Measurements from ENCODE around the gene ZNF609.

ZNF609 gene

GRCh38 chr15:64532521-64533315, 72.3 kb downstream of the ZNF609 start:
- H3K9me3 ChIP-seq: no peaks in the 10 kb centered on the region
- H3K27ac ChIP-seq: no peak overlapping the region
- H3K4me1 ChIP-seq (ENCODE audit: control insufficient read depth in 1 of 2, insufficient read depth in 1 of 2, low read depth in 1 of 2, low read length in 1 of 2): peaks cover 4 to 5% of the 10 kb centered on the region in 2 experiments

DNA sequence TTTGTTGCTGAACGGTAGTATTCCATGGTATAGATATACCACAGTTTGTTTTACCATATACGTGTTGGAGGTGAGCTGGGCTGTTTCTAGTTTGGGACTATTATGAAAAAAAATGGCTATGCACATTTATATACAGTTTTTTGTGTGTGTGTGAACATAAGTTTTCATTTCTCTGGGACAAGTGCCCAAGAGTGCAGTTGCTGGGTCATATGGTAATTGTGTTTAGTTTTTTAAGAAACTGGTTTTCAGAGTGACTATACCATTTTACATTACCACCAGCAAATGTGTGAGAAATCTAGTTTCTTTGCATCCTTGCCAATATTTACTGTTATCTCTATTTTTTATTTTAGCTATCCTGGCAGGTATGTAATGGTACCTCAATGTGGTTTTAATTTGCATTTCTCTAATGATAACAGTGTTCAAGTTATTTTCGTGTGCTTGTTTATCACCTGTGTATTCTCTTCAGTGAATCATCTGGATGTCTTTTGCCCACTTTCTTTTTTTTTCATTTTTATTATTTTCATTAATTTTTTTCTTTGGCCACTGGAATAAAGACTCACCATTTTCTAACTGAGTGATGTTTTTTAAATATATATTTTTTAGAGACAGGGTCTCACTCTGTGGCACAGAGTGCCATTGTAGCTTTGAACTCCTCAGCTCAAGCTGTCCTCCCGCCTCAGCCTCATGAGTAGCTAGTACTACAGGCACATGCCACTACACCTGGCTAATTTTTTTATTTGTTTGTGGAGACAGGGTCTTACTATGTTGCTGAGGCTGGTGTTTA, 75.3 kb downstream of the ZNF609 start:
- no peaks in the 10 kb centered on the region for H3K36me3 ChIP-seq
- TF ChIP-seq CTCF (IDR thresholded peaks at IDR 0.05): no peak
- no peaks in the 10 kb centered on the region for H3K9me3 ChIP-seq
- peaks cover 4 to 5% of the 10 kb centered on the region in 2 experiments for H3K4me1 ChIP-seq (ENCODE audit: control insufficient read depth in 1 of 2, insufficient read depth in 1 of 2, low read depth in 1 of 2, low read length in 1 of 2)
- no peak overlapping the region for H3K27ac ChIP-seq
- H3K4me3 ChIP-seq (ENCODE audit: low read depth in 1 of 2, low read length in 1 of 2): no peak overlapping the region
- H3K27me3 ChIP-seq: no peaks in the 10 kb centered on the region

More at GRCh38 chr15:64532521-64533315, 72.3 kb downstream of the ZNF609 start:
- Histone ChIP-seq H3K36me3 (no peaks in the 10 kb centered on the region), H3K4me3 (ENCODE audit: low read depth in 1 of 2, low read length in 1 of 2) (no peak overlapping the region), H3K27me3 (no peaks in the 10 kb centered on the region)
- no peak for TF ChIP-seq CTCF (IDR thresholded peaks at IDR 0.05)

- peaks cover 4 to 5% of the 10 kb centered on the region in 2 experiments for H3K4me1 ChIP-seq (ENCODE audit: control insufficient read depth in 1 of 2, insufficient read depth in 1 of 2, low read depth in 1 of 2, low read length in 1 of 2)
- no peak overlapping the region for H3K4me3 ChIP-seq (ENCODE audit: low read depth in 1 of 2, low read length in 1 of 2)
- H3K36me3 ChIP-seq: no peaks in the 10 kb centered on the region
- TF ChIP-seq CTCF (IDR thresholded peaks at IDR 0.05): no peak
- H3K9me3 ChIP-seq: no peaks in the 10 kb centered on the region
- H3K27ac ChIP-seq: no peak overlapping the region
- no peaks in the 10 kb centered on the region for H3K27me3 ChIP-seq
Observed at GRCh38 chr15:64536244-64536836, 76.0 kb downstream of the ZNF609 start.

DNA sequence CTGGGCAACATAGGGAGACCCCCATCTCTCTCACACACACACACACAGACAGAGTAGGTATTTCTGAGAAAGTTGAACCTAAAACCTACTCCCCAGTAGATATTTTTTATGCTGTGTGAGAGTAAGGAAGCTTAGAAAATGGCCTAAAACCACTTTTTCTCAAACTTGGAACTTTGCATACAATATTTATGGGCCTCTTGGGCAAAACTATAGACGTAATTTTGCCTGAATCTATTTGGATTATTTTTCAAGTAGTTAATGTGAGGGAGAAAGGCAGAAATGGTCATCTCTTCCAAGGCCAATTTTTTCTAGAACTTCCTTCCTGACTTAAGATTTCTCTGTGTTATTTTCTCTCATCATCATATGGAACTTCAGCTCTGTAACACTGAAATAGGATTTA, 81.7 kb downstream of the ZNF609 start:
- no peak for TF ChIP-seq CTCF (IDR thresholded peaks at IDR 0.05)
- Histone ChIP-seq H3K4me3 (ENCODE audit: low read depth in 1 of 2, low read length in 1 of 2) (no peak overlapping the region), H3K4me1 (ENCODE audit: control insufficient read depth in 1 of 2, insufficient read depth in 1 of 2, low read depth in 1 of 2, low read length in 1 of 2) (no peaks in the 10 kb centered on the region), H3K27me3 (no peaks in the 10 kb centered on the region), H3K27ac (no peak overlapping the region), H3K36me3 (no peaks in the 10 kb centered on the region), H3K9me3 (no peaks in the 10 kb centered on the region)

DNA sequence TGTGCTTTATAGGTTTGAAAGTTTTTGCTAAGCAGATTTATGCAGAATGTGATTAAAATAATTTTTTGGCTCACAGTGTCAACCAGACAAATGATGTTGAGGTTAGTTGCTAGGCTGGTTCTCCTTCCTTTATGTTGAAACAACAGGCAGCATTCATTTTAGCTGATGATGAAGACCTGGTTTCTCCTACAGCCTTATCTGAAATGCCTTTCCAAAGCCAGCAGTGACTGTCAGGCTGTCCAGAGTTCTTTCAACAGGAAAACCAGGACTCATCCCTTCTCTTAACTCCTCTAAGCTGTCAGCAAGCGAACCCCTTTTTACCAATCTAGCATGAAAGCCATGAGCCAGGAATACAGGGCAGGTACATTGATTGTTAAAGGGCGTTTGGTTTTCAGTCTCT, 84.1 kb downstream of the ZNF609 start:
- Histone ChIP-seq H3K4me1 (ENCODE audit: control insufficient read depth in 1 of 2, insufficient read depth in 1 of 2, low read depth in 1 of 2, low read length in 1 of 2) (no peaks in the 10 kb centered on the region), H3K4me3 (ENCODE audit: low read depth in 1 of 2, low read length in 1 of 2) (no peak overlapping the region), H3K36me3 (no peaks in the 10 kb centered on the region), H3K9me3 (no peaks in the 10 kb centered on the region), H3K27me3 (no peaks in the 10 kb centered on the region), H3K27ac (no peak overlapping the region)
- TF ChIP-seq CTCF (IDR thresholded peaks at IDR 0.05): no peak
